Mesenchymal stem cell (in vitro differentiated cells and primary cell): Measurements from ENCODE around the gene ME3.

Experiments
- DNase-seq: peaks from one replicate; pipeline ENCODE4 v3.0.0-alpha.2; 2013
- H2AFZ ChIP-seq: one replicate; pipeline ENCODE4 v1.6.1; 2013; ENCODE audit warnings: low read depth, mild to moderate bottlenecking, control low read depth, inconsistent platforms, low read length, moderate library complexity
- H2AK5ac ChIP-seq: 2 replicates; pipeline ENCODE4 v1.6.1; 2013; ENCODE audit warnings: low read length, moderate library complexity, mild to moderate bottlenecking, inconsistent platforms; ENCODE audit not compliant: severe bottlenecking
- H2BK120ac ChIP-seq: one replicate; pipeline ENCODE4 v1.6.1; 2013; ENCODE audit warnings: low read depth, mild to moderate bottlenecking, inconsistent platforms, low read length, moderate library complexity
- H2BK12ac ChIP-seq, 2 experiments: one replicate each; pipeline ENCODE4 v1.6.1; 2013; ENCODE audit warnings: inconsistent platforms in 2 of 2, low read length in 2 of 2, mild to moderate bottlenecking in 2 of 2, moderate library complexity in 2 of 2, control low read depth in 1 of 2
- H2BK15ac ChIP-seq: one replicate; pipeline ENCODE4 v1.6.1; 2013; ENCODE audit warnings: mild to moderate bottlenecking, low read depth, inconsistent platforms; ENCODE audit not compliant: poor library complexity, severe bottlenecking
- H2BK5ac ChIP-seq: 2 replicates; pipeline ENCODE4 v1.6.1; 2013; ENCODE audit warnings: low read depth, mild to moderate bottlenecking, low read length, control low read depth, inconsistent platforms; ENCODE audit not compliant: poor library complexity, severe bottlenecking
- H3K14ac ChIP-seq, 2 experiments: one replicate each; pipeline ENCODE4 v1.6.1; 2013; ENCODE audit warnings: inconsistent platforms in 2 of 2, low read length in 2 of 2, control low read depth in 1 of 2, mild to moderate bottlenecking in 1 of 2, moderate library complexity in 1 of 2
- H3K18ac ChIP-seq, 2 experiments: one replicate each; pipeline ENCODE4 v1.6.1; 2013; ENCODE audit warnings: inconsistent platforms in 2 of 2, low read length in 2 of 2, control low read depth in 1 of 2, low read depth in 1 of 2, mild to moderate bottlenecking in 1 of 2
- H3K23ac ChIP-seq, 2 experiments: one replicate each; pipeline ENCODE4 v1.6.1; 2013; ENCODE audit warnings: inconsistent platforms in 2 of 2, low read length in 2 of 2, mild to moderate bottlenecking in 2 of 2, moderate library complexity in 2 of 2, control low read depth in 1 of 2
- H3K27ac ChIP-seq: 2 replicates; pipeline ENCODE4 v1.5.1; 2013; ENCODE audit warnings: mild to moderate bottlenecking, moderate library complexity, low read length, control low read depth, inconsistent platforms; ENCODE audit not compliant: poor library complexity, severe bottlenecking
- H3K27me3 ChIP-seq, 2 experiments: 2 replicates each; pipeline versions ENCODE4 v1.6.1 to v1.7.0; 2013; ENCODE audit warnings: low read length in 2 of 2, mild to moderate bottlenecking in 2 of 2, moderate library complexity in 2 of 2, control low read depth in 1 of 2, inconsistent platforms in 1 of 2; ENCODE audit not compliant: control insufficient read depth in 1 of 2, insufficient read depth in 1 of 2
- H3K36me3 ChIP-seq, 2 experiments: 2 replicates each; pipeline versions ENCODE4 v1.6.1 to v1.7.0; 2013; ENCODE audit warnings: low read length in 2 of 2, control low read depth in 1 of 2, inconsistent platforms in 1 of 2, low read depth in 1 of 2, mild to moderate bottlenecking in 1 of 2; ENCODE audit not compliant: insufficient read depth in 2 of 2, control insufficient read depth in 1 of 2
- H3K4ac ChIP-seq, 2 experiments: one replicate each; pipeline ENCODE4 v1.6.1; 2013; ENCODE audit warnings: inconsistent platforms in 2 of 2, low read length in 2 of 2, mild to moderate bottlenecking in 2 of 2, moderate library complexity in 2 of 2, control low read depth in 1 of 2, low read depth in 1 of 2
- H3K4me1 ChIP-seq: 2 replicates; pipeline ENCODE4 v1.6.1; 2013; ENCODE audit warnings: low read depth, low read length, control low read depth; ENCODE audit not compliant: control insufficient read depth, insufficient read depth
- H3K4me2 ChIP-seq: 2 replicates; pipeline ENCODE4 v1.6.1; 2013; ENCODE audit warnings: low read length, mild to moderate bottlenecking, inconsistent platforms; ENCODE audit not compliant: poor library complexity, severe bottlenecking
- H3K4me3 ChIP-seq, 2 experiments: 2 replicates each; pipeline versions ENCODE4 v1.5.1 to v1.7.0; 2013; ENCODE audit warnings: low read length in 2 of 2, mild to moderate bottlenecking in 2 of 2, control low read depth in 1 of 2, low read depth in 1 of 2; ENCODE audit not compliant: insufficient read depth in 1 of 2
- H3K79me1 ChIP-seq: replicated peaks from 2 replicates; pipeline ENCODE4 v1.6.1; 2013; ENCODE audit warnings: mild to moderate bottlenecking, control low read depth, low read length, inconsistent platforms; ENCODE audit not compliant: poor library complexity, severe bottlenecking
- H3K9ac ChIP-seq: 2 replicates; pipeline ENCODE4 v1.7.0; 2013; ENCODE audit warnings: mild to moderate bottlenecking, low read length, moderate library complexity
- H3K9me3 ChIP-seq: 2 replicates; pipeline ENCODE4 v1.7.0; 2013; ENCODE audit warnings: mild to moderate bottlenecking, low read length; ENCODE audit not compliant: control insufficient read depth
- H4K8ac ChIP-seq: one replicate; pipeline ENCODE4 v1.6.1; 2013; ENCODE audit warnings: inconsistent platforms, mild to moderate bottlenecking, low read length, moderate library complexity
- H4K91ac ChIP-seq: one replicate; pipeline ENCODE4 v1.6.1; 2013; ENCODE audit warnings: mild to moderate bottlenecking, low read length, inconsistent platforms
- WGBS: methylation state at CpG from one replicate; pipeline ENCODE4 v1.1.7; 2013; ENCODE audit warnings: mixed read lengths; 5-methylcytosine and 5-hydroxymethylcytosine counted together

Gene ME3

DNA sequence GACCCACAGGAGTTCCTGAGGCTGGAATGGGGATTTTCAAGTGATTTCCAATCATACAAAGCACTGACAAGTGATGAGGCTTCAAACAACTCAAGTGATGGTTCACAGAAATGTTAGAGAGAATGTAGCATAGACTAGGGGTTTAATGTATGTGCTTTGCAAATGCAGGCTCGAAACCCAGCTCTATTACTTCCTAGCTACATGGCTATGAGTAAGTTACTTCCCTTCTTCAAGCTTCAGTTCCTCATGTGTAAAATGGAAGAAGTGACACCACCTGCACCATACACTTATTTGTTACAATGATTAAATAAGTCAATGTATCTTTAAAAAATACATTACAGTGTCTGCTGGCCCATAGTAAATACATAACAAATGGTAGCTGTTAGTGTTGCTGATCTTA is 158.0 kb downstream of the ME3 start:
- Histone ChIP-seq H3K9ac (no peak overlapping the region), H2AK5ac (peak overlapping the region; percentile 64), H3K14ac (no peak overlapping the region), H3K4me1 (peaks cover 4% of the 10 kb centered on the region), H3K23ac (no peak overlapping the region), H3K27ac (no peak overlapping the region), H3K79me1 (peaks cover 2% of the 10 kb centered on the region), H3K18ac (peak overlapping the region in 1 of 2 experiments; percentile 43), H3K9me3 (peaks cover 4% of the 10 kb centered on the region), H2BK12ac (peak overlapping the region in 1 of 2 experiments; percentile 57), H2BK15ac (no peak overlapping the region), H3K4ac (peak overlapping the region in 1 of 2 experiments; percentile 53), H3K36me3 (no peaks in the 10 kb centered on the region), H3K4me3 (no peak overlapping the region), H4K91ac (no peak overlapping the region), H3K27me3 (no peaks in the 10 kb centered on the region), H2AFZ (no peak overlapping the region), H3K4me2 (no peak overlapping the region), H4K8ac (no peak overlapping the region), H2BK5ac (peak overlapping the region; percentile 59), H2BK120ac (no peak overlapping the region)
- no CpG with 5 or more reads among the region's 1 CpG for WGBS
- DNase-seq: no peak

GRCh38 chr11:86513746-86514373 is 158.6 kb downstream of the ME3 start:
- no peak for DNase-seq
- Histone ChIP-seq H3K14ac (peak overlapping the region in 1 of 2 experiments; percentile 21), H3K9me3 (peaks cover 4% of the 10 kb centered on the region), H4K8ac (no peak overlapping the region), H2BK120ac (no peak overlapping the region), H3K18ac (peak overlapping the region in 1 of 2 experiments; percentile 43), H3K9ac (no peak overlapping the region), H2BK5ac (peak overlapping the region; percentile 59), H2AFZ (no peak overlapping the region), H4K91ac (no peak overlapping the region), H3K4ac (peak overlapping the region in 1 of 2 experiments; percentile 53), H3K27me3 (no peaks in the 10 kb centered on the region), H3K4me1 (peaks cover 8% of the 10 kb centered on the region), H2BK12ac (peak overlapping the region in 1 of 2 experiments; percentile 57), H2AK5ac (peak overlapping the region; percentile 64), H3K4me2 (no peak overlapping the region), H3K4me3 (no peak overlapping the region), H3K79me1 (peaks cover 2% of the 10 kb centered on the region), H3K27ac (no peak overlapping the region), H3K36me3 (no peaks in the 10 kb centered on the region), H3K23ac (no peak overlapping the region), H2BK15ac (no peak overlapping the region)
- 29% methylated on average over 1 of the region's 1 CpG for WGBS

DNA sequence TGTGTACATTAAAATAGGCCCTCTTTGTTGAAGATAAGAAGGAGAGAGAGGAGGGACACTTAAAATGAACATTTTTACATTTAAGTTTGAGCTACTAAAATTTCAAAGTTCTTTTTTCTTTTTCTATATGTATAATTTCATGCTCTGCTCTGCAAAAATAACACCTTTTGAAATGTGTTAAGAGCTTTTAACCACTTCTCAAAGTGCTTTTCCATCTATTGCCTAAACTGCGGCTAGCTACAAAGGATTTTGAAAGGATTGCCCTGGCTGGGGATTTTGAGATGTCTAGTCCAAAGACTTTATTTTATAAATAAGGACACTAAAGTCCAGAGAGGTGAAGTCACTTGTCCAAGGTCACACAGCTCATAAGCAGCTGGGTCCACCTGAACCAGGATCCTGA is 159.3 kb downstream of the ME3 start:
- DNase-seq: no peak
- H3K27ac ChIP-seq: no peak overlapping the region
- peaks cover 2% of the 10 kb centered on the region for H3K79me1 ChIP-seq
- H3K23ac ChIP-seq: no peak overlapping the region
- WGBS: no CpG with 5 or more reads among the region's 1 CpG
- no peak overlapping the region for H2AFZ ChIP-seq
- H4K91ac ChIP-seq: no peak overlapping the region
- no peak overlapping the region for H3K4me3 ChIP-seq
- H3K4me2 ChIP-seq: no peak overlapping the region
- no peak overlapping the region for H2BK5ac ChIP-seq
- peaks cover 4% of the 10 kb centered on the region for H3K9me3 ChIP-seq
- no peak overlapping the region for H2BK15ac ChIP-seq
- no peak overlapping the region for H3K14ac ChIP-seq
- H2AK5ac ChIP-seq: peak overlapping the region; percentile 51
- H2BK12ac ChIP-seq: no peak overlapping the region
- no peaks in the 10 kb centered on the region for H3K27me3 ChIP-seq
- no peak overlapping the region for H3K4ac ChIP-seq
- no peak overlapping the region for H3K18ac ChIP-seq
- peaks cover 6% of the 10 kb centered on the region for H3K4me1 ChIP-seq
- no peaks in the 10 kb centered on the region for H3K36me3 ChIP-seq
- H2BK120ac ChIP-seq: no peak overlapping the region
- H3K9ac ChIP-seq: no peak overlapping the region
- no peak overlapping the region for H4K8ac ChIP-seq

DNA sequence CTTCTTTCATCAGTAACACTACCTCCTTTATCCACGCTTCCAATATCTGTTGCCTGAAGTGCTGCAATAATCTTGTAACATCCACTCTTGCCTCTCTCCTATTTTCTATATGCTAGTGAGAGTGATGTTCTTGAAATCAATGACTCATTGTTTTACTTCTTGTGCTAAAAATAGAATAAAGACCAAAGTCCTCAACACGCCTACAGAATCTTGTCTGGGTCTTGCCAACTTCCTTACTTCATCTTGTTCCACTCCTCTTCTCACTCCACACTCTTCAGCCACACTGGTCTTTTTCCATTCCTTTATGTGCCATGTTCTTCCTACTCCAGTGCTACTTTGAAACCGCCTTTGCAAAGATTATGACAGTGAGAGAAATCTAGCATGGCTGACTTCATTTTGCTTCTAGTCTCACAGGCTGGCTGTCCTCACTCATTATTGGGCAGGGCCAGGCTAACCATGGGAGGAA is 161.3 kb downstream of the ME3 start:
- no peak overlapping the region for H3K27ac ChIP-seq
- no peaks in the 10 kb centered on the region for H3K36me3 ChIP-seq
- no peak overlapping the region for H4K91ac ChIP-seq
- no peak overlapping the region for H2BK15ac ChIP-seq
- H3K4ac ChIP-seq: no peak overlapping the region
- no peak overlapping the region for H2AK5ac ChIP-seq
- WGBS: 45% methylated on average over 2 of the region's 3 CpGs
- peak; percentile 91 for DNase-seq
- no peak overlapping the region for H3K9ac ChIP-seq
- H3K4me3 ChIP-seq: peak overlapping the region in 1 of 2 experiments; percentile 6
- H3K23ac ChIP-seq: no peak overlapping the region
- no peaks in the 10 kb centered on the region for H3K79me1 ChIP-seq
- no peaks in the 10 kb centered on the region for H3K27me3 ChIP-seq
- H3K14ac ChIP-seq: no peak overlapping the region
- peaks cover 5% of the 10 kb centered on the region for H3K4me1 ChIP-seq
- peaks cover 4% of the 10 kb centered on the region for H3K9me3 ChIP-seq
- H2AFZ ChIP-seq: no peak overlapping the region
- H2BK12ac ChIP-seq: peak overlapping the region in 1 of 2 experiments; percentile 10
- H4K8ac ChIP-seq: peak overlapping the region; percentile 52
- no peak overlapping the region for H3K18ac ChIP-seq
- H3K4me2 ChIP-seq: no peak overlapping the region
- no peak overlapping the region for H2BK120ac ChIP-seq
- H2BK5ac ChIP-seq: no peak overlapping the region
